ENCODE results near the gene ISCA2.
"Not testable (repeated sequence)": the region's sequence is repeated elsewhere in the genome, so short reads cannot be mapped to it uniquely, and the experiment has no call there.

ISCA2 gene

DNA sequence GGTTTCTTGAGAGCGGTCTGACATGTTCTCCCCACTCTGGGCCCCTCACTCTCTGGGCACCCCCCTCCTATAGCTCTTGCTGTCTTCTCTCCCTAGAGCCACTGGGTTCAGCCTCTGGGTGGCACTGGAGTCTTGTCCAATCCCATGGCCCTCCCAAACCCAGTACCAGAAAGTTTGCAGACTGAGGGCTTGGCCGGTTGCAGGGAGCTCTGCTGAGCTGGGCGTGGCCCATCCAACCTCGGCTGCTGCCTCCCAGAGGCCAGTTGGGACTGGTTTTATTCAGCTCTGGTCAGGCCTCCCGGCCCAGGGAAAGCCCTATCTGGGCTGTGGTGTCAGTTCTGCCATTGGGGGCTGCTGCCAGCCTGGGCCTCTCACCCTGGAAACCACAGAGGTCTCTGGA, 37.9 kb downstream of the ISCA2 start:
- POLR2A ChIA-PET = no interaction called here
- peak; percentile 58 for DNase-seq (ENCODE audit: extremely low spot score)
- TF ChIP-seq TARDBP (IDR thresholded peaks at IDR 0.05) (no peak), LEF1 (IDR thresholded peaks at IDR 0.05; ENCODE audit: borderline replicate concordance) (no peak)
- CTCF ChIA-PET = interaction anchor here (0.6 to 1.5 kb wide), 7 partner anchors 9 to 87 kb away, joined by 3 to 9 read pairs (median 5); no protein-coding TSS in a partner anchor

- DNase-seq (ENCODE audit: extremely low spot score) = no peak
- no peak for TF ChIP-seq NFRKB (IDR thresholded peaks at IDR 0.05)
- TF ChIP-seq SUZ12 (IDR thresholded peaks at IDR 0.05) = no peak
- no peak for TF ChIP-seq BHLHE40 (IDR thresholded peaks at IDR 0.05; ENCODE audit: borderline replicate concordance)
- TF ChIP-seq FOXM1 (IDR thresholded peaks at IDR 0.05; ENCODE audit: borderline replicate concordance) = no peak
- TF ChIP-seq FOXA1 (IDR thresholded peaks at IDR 0.05) = no peak
- no peak for TF ChIP-seq ELF4 (IDR thresholded peaks at IDR 0.05)
- TF ChIP-seq TARDBP (IDR thresholded peaks at IDR 0.05) = no peak
- TF ChIP-seq ZNF384 (IDR thresholded peaks at IDR 0.05) = no peak
- TF ChIP-seq SP1 (IDR thresholded peaks at IDR 0.05) = no peak
- no peak for TF ChIP-seq HDGF (IDR thresholded peaks at IDR 0.05; ENCODE audit: borderline replicate concordance)
- no peak for TF ChIP-seq LEF1 (IDR thresholded peaks at IDR 0.05; ENCODE audit: borderline replicate concordance)
- no peak for TF ChIP-seq ARNT (IDR thresholded peaks at IDR 0.05)
- TF ChIP-seq L3MBTL2 (conservative IDR thresholded peaks at IDR 0.05) = no peak
- TF ChIP-seq, protein P1, sequence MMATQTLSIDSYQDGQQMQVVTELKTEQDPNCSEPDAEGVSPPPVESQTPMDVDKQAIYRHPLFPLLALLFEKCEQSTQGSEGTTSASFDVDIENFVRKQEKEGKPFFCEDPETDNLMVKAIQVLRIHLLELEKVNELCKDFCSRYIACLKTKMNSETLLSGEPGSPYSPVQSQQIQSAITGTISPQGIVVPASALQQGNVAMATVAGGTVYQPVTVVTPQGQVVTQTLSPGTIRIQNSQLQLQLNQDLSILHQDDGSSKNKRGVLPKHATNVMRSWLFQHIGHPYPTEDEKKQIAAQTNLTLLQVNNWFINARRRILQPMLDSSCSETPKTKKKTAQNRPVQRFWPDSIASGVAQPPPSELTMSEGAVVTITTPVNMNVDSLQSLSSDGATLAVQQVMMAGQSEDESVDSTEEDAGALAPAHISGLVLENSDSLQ (IDR thresholded peaks at IDR 0.05) = no peak
- no peak for TF ChIP-seq CTBP1 (IDR thresholded peaks at IDR 0.05; ENCODE audit: borderline replicate concordance)
- ChIA-PET POLR2A (no interaction called here), CTCF (interaction anchor here (0.8 to 1.5 kb wide), 3 partner anchors 10 to 86 kb away, joined by 7 to 11 read pairs (median 9); no protein-coding TSS in a partner anchor)
Measured at GRCh38 chr14:74532246-74532645, 38.7 kb downstream of the ISCA2 start.

DNA sequence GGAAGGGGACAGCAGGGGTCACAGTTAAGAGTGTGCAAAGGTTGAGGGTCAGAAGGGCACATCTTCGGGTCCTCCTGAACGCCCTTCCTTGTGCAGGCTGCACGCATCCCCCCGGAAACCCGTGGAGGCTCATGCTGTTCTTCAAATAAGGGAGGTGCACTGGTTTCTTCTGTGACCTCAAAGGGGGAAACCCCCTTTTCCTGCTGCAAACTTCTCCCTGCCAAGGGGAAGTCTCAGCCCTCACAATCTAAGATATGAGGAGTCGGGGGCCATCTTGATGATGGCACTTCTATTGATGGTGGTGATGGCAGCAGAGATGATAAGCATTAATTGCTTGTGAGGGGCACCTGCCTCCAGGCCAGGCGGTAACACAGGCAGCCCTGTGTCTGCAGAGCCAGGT, 40.0 kb downstream of the ISCA2 start:
- no peak for TF ChIP-seq LEF1 (IDR thresholded peaks at IDR 0.05; ENCODE audit: borderline replicate concordance)
- no peak for TF ChIP-seq ZNF384 (IDR thresholded peaks at IDR 0.05)
- no peak for TF ChIP-seq FOXA1 (IDR thresholded peaks at IDR 0.05)
- CTCF ChIA-PET = no interaction called here
- POLR2A ChIA-PET = no interaction called here
- DNase-seq (ENCODE audit: extremely low spot score) = no peak

GRCh38 chr14:74535756-74536325, 42.3 kb downstream of the ISCA2 start:
- ChIA-PET CTCF (interaction anchor here (0.6 kb wide), 1 partner anchor 329 kb away, joined by 3 read pairs; no protein-coding TSS in a partner anchor), POLR2A (no interaction called here)

DNA sequence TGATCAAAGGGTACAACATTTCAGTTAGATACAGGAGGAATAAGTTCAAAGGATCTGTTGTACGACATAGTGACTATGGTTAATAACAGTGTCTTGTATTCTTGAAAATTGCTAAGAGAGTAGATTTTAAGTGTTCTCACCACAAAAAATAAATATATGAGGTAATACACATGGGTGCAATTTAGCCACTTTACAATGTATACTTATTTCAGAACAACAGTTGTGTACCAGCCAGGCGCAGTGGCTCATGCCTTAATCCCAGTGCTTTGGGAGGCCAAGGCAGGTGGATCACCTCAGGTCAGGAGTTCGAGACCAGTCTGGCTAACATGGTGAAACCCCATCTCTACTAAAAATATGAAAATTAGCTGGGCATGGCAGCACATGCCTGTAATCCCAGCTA, 42.8 kb downstream of the ISCA2 start:
- POLR2A ChIA-PET; DNase-seq (ENCODE audit: extremely low spot score); CTCF ChIA-PET: not testable (repeated sequence)

More at GRCh38 chr14:74535756-74536325, 42.3 kb downstream of the ISCA2 start:
- DNase-seq (ENCODE audit: extremely low spot score) = no peak
- TF ChIP-seq FOXM1 (IDR thresholded peaks at IDR 0.05; ENCODE audit: borderline replicate concordance) = no peak
- no peak for TF ChIP-seq TARDBP (IDR thresholded peaks at IDR 0.05)
- TF ChIP-seq BHLHE40 (IDR thresholded peaks at IDR 0.05; ENCODE audit: borderline replicate concordance) = no peak
- TF ChIP-seq ARNT (IDR thresholded peaks at IDR 0.05) = no peak
- no peak for TF ChIP-seq HDGF (IDR thresholded peaks at IDR 0.05; ENCODE audit: borderline replicate concordance)
- TF ChIP-seq, protein P1 (IDR thresholded peaks at IDR 0.05) = no peak
- TF ChIP-seq FOXA1 (IDR thresholded peaks at IDR 0.05) = no peak
- no peak for TF ChIP-seq LEF1 (IDR thresholded peaks at IDR 0.05; ENCODE audit: borderline replicate concordance)
- no peak for TF ChIP-seq ELF4 (IDR thresholded peaks at IDR 0.05)
- no peak for TF ChIP-seq CTBP1 (IDR thresholded peaks at IDR 0.05; ENCODE audit: borderline replicate concordance)

GRCh38 chr14:74538411-74539391, 45.1 kb downstream of the ISCA2 start:
- DNase-seq (ENCODE audit: extremely low spot score) = no peak
- ChIA-PET CTCF (no interaction called here), POLR2A (no interaction called here)
- no peak for TF ChIP-seq CTBP1 (IDR thresholded peaks at IDR 0.05; ENCODE audit: borderline replicate concordance)
- no peak for TF ChIP-seq NFRKB (IDR thresholded peaks at IDR 0.05)
- TF ChIP-seq TARDBP (IDR thresholded peaks at IDR 0.05) = no peak
- no peak for TF ChIP-seq FOXK2 (IDR thresholded peaks at IDR 0.05)

DNA sequence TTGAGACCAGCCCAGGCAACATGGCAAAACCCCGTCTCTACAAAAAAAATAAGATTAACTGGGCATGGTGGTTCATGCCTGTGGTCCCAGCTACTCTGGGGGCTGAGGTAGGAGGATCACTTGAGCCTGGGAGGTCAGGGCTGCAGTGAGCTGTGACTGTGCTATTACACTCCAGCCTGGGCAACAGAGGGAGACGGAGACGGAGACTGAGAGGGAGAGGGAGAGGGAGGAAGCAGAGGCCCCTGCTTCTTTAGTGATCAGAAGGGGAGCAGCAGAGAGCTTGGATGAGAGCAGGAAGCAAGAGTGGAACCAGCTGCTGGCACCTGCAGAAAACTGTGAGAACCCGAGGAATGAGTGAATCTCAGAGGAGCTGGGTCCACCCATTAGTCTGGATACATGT, 45.9 kb downstream of the ISCA2 start:
- TF ChIP-seq ARNT (IDR thresholded peaks at IDR 0.05) (no peak), L3MBTL2 (conservative IDR thresholded peaks at IDR 0.05) (no peak), HDGF (IDR thresholded peaks at IDR 0.05; ENCODE audit: borderline replicate concordance) (no peak), FOXM1 (IDR thresholded peaks at IDR 0.05; ENCODE audit: borderline replicate concordance) (no peak), BHLHE40 (IDR thresholded peaks at IDR 0.05; ENCODE audit: borderline replicate concordance) (no peak), LEF1 (IDR thresholded peaks at IDR 0.05; ENCODE audit: borderline replicate concordance) (no peak)
- DNase-seq (ENCODE audit: extremely low spot score) = no peak
- CTCF ChIA-PET = no interaction called here
- POLR2A ChIA-PET = no interaction called here

Measured in HEK293T (cell line).